BLaER1 treated with 17β-estradiol and CSF1 and Interleukin-3, amounts not matched to agents 10 nM and 100 nM (cell line): ENCODE measurements around the gene CSF2.

Source experiments
- H3K27ac ChIP-seq, 11 experiments: shearing (Covaris generic); formaldehyde crosslinking; 2 replicates each; pipeline ENCODE4 v1.8.1; 2022
- H3K27me3 ChIP-seq, 11 experiments: shearing (Covaris generic); formaldehyde crosslinking; 2 replicates each; pipeline ENCODE4 v1.8.1; 2022
- H3K36me3 ChIP-seq, 11 experiments: shearing (Covaris generic); formaldehyde crosslinking; 2 replicates each; pipeline ENCODE4 v1.8.1; 2022
- H3K4me1 ChIP-seq, 10 experiments: shearing (Covaris generic); formaldehyde crosslinking; 2 replicates each; pipeline ENCODE4 v1.8.1; 2022
- H3K4me2 ChIP-seq, 11 experiments: shearing (Covaris generic); formaldehyde crosslinking; 2 replicates each; pipeline ENCODE4 v1.8.1; 2022
- H3K4me3 ChIP-seq, 10 experiments: shearing (Covaris generic); formaldehyde crosslinking; 2 replicates each; pipeline ENCODE4 v1.8.1; 2022
- H3K9ac ChIP-seq, 11 experiments: shearing (Covaris generic); formaldehyde crosslinking; 2 replicates each; pipeline ENCODE4 v1.8.1; 2022
- H3K9me3 ChIP-seq, 11 experiments: shearing (Covaris generic); formaldehyde crosslinking; replicated peaks in 1 of 11; 2 replicates each; pipeline ENCODE4 v1.8.1; 2022
- H4K20me1 ChIP-seq, 11 experiments: shearing (Covaris generic); formaldehyde crosslinking; 2 replicates each; pipeline ENCODE4 v1.8.1; 2022
- Cebpa-rat ChIP-seq, 11 experiments: shearing (Covaris generic); IDR thresholded peaks; 2 replicates each; pipeline ENCODE4 v1.8.1; 2022

CSF2 gene

DNA sequence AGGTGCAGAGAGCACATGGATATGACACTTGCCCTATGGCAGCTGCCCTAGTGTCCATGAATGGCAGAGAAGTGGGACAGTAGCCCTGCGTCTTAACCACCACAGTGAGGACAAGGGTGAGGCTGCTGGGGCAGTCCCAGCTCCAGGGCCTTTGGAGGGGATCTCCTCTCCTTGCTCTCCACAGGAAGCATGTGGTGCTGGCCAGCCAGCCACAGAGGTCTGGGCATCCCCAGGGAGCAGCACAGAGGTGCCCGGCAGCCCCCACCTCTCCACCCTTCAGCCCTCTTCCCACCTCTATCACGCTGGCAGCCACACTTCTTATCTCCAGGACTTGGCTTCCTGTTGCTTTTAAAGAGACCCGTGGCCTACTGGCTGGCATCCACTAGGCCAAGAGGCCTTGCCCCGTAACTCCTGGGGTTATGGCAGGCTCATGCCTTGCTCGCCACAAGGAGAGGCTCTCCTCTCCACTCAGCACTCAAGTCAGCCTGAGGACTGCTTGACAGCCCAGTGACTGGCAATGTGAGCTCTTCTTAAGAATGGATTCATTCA, 21.9 kb downstream of the CSF2 start:
- Histone ChIP-seq H3K9ac (no peak overlapping the region), H3K27me3 (peaks cover 0 to 97% (median 0%) of the 10 kb centered on the region in 11 experiments; a peak in 6 of 22 replicates), H3K36me3 (no peaks in the 10 kb centered on the region), H3K27ac (0 out of 22 replicates have a peak overlapping the region, but pooled peaks of 1 of the 11 experiments have one; percentile 13), H4K20me1 (peaks cover 0 to 7% (median 0%) of the 10 kb centered on the region in 11 experiments; a peak in 1 of 22 replicates), H3K9me3 (no peaks in the 10 kb centered on the region), H3K4me3 (no peak overlapping the region), H3K4me2 (peak overlapping the region; percentile 26 to 78 (median 61)), H3K4me1 (peaks cover 15 to 37% (median 34%) of the 10 kb centered on the region in 10 experiments)
- TF ChIP-seq Cebpa-rat (IDR thresholded peaks at IDR 0.05): no peak

DNA sequence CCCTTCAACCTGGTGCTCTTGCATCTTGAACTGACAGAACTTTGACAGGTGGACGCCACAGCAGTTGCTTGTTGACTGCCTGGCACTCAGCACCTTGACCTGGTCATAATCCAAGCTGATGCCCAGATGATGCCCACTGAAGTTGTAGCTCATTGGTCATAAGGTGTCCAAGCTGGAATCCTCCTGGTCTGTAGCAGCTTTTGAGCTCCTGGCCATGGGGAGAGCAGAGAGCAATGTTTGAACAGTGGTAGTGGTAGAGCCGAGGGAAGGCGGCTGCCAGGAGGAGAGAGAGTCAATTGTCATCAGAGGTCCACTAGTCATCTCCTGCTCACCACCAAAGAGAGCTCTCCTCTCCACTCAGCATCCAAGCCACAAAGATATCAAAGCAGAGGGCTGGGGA, 23.3 kb downstream of the CSF2 start:
- Histone ChIP-seq H3K36me3 (no peaks in the 10 kb centered on the region), H3K4me3 (no peak overlapping the region), H3K9me3 (no peaks in the 10 kb centered on the region), H3K9ac (no peak overlapping the region), H3K27me3 (peaks cover 0 to 100% (median 0%) of the 10 kb centered on the region in 11 experiments; a peak in 6 of 22 replicates), H3K27ac (no peak overlapping the region), H3K4me2 (no peak overlapping the region), H3K4me1 (peaks cover 26 to 51% (median 48%) of the 10 kb centered on the region in 10 experiments), H4K20me1 (peaks cover 0 to 17% (median 0%) of the 10 kb centered on the region in 11 experiments; a peak in 1 of 22 replicates)
- no peak for TF ChIP-seq Cebpa-rat (IDR thresholded peaks at IDR 0.05)

DNA sequence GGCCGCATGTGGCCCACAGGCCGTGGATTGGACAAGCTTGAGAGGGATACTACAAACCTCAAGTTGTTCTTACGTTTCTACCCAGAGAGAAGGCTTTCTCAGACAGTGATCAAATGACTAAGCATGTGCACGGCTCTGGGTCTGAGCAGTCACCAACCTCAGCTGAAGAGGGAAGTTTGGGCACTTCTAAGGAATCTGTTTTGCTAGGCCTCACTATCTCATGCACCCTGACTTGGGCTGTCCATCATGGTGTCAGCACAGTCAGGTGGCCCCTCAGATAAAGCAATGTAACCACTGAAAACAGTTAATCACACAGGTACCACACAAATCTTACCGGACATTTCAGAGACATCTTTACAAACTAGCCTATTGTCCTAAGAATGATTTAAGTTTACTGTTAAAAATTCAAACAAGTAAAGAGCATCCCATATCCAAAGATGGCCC, 24.6 kb downstream of the CSF2 start:
- no peaks in the 10 kb centered on the region for H3K9me3 ChIP-seq
- H3K36me3 ChIP-seq: no peaks in the 10 kb centered on the region
- peaks cover 0 to 100% (median 0%) of the 10 kb centered on the region in 11 experiments; a peak in 7 of 22 replicates for H3K27me3 ChIP-seq
- no peak overlapping the region for H3K9ac ChIP-seq
- no peak overlapping the region for H3K4me3 ChIP-seq
- H3K27ac ChIP-seq: no peak overlapping the region
- no peak overlapping the region for H3K4me2 ChIP-seq
- no peak for TF ChIP-seq Cebpa-rat (IDR thresholded peaks at IDR 0.05)
- peaks cover 0 to 30% (median 0%) of the 10 kb centered on the region in 11 experiments; a peak in 3 of 22 replicates for H4K20me1 ChIP-seq
- peaks cover 39 to 63% (median 61%) of the 10 kb centered on the region in 10 experiments for H3K4me1 ChIP-seq

GRCh38 chr5:132098621-132099020, 25.0 kb downstream of the CSF2 start:
- peaks cover 0 to 35% (median 0%) of the 10 kb centered on the region in 11 experiments; a peak in 3 of 22 replicates for H4K20me1 ChIP-seq
- H3K27me3 ChIP-seq: peaks cover 0 to 98% (median 0%) of the 10 kb centered on the region in 11 experiments; a peak in 7 of 22 replicates
- TF ChIP-seq Cebpa-rat (IDR thresholded peaks at IDR 0.05): no peak
- peaks cover 43 to 68% (median 65%) of the 10 kb centered on the region in 10 experiments for H3K4me1 ChIP-seq
- H3K9me3 ChIP-seq: no peaks in the 10 kb centered on the region
- no peak overlapping the region for H3K9ac ChIP-seq
- no peak overlapping the region for H3K27ac ChIP-seq
- H3K36me3 ChIP-seq: no peaks in the 10 kb centered on the region
- no peak overlapping the region for H3K4me3 ChIP-seq
- peak overlapping the region in 1 of 11 experiments; percentile 93; a peak in 1 of 22 replicates for H3K4me2 ChIP-seq

- peak overlapping the region in 7 of 11 experiments; percentile 76 to 97 (median 91); a peak in 13 of 22 replicates for H3K4me2 ChIP-seq
- TF ChIP-seq Cebpa-rat (IDR thresholded peaks at IDR 0.05): peak in 1 of 11 experiments; percentile 45; a peak in 1 of 22 replicates
- no peak overlapping the region for H3K9ac ChIP-seq
- H3K9me3 ChIP-seq: no peaks in the 10 kb centered on the region
- peaks cover 48 to 71% (median 69%) of the 10 kb centered on the region in 10 experiments for H3K4me1 ChIP-seq
- no peak overlapping the region for H3K4me3 ChIP-seq
- H3K36me3 ChIP-seq: no peaks in the 10 kb centered on the region
- H4K20me1 ChIP-seq: peaks cover 0 to 39% (median 0%) of the 10 kb centered on the region in 11 experiments; a peak in 3 of 22 replicates
- peaks cover 0 to 95% (median 0%) of the 10 kb centered on the region in 11 experiments; a peak in 7 of 22 replicates for H3K27me3 ChIP-seq
- no peak overlapping the region for H3K27ac ChIP-seq
These were observed 25.6 kb downstream of the CSF2 start for GRCh38 chr5:132099076-132099748.

DNA sequence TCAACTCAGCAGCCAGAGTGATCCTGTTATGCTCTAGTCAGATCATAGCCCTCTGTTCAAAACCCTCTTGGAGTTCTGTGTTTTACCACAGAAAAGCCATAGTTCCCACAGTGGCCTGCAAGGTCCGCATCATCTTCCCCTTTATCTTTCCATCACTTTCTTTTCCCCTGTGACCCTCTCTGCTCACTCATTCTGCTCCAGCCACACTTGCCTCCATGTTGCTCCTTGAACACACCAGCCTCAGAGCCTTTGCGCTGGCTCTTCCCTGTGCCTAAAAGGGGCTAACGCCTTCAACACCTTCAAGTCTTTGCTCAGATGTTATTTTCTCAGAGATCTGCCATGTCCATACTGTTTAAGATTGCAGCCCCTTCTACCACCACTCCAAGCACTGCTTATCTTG, 26.3 kb downstream of the CSF2 start:
- H3K4me2 ChIP-seq: peak overlapping the region in 8 of 11 experiments; percentile 76 to 97 (median 92); a peak in 16 of 22 replicates
- no peaks in the 10 kb centered on the region for H3K36me3 ChIP-seq
- H4K20me1 ChIP-seq: peaks cover 0 to 46% (median 0%) of the 10 kb centered on the region in 11 experiments; a peak in 3 of 22 replicates
- H3K4me1 ChIP-seq: peaks cover 47 to 71% (median 69%) of the 10 kb centered on the region in 10 experiments
- H3K4me3 ChIP-seq: no peak overlapping the region
- no peaks in the 10 kb centered on the region for H3K9me3 ChIP-seq
- H3K27me3 ChIP-seq: peaks cover 0 to 95% (median 0%) of the 10 kb centered on the region in 11 experiments; a peak in 7 of 22 replicates
- peak overlapping the region in 1 of 11 experiments; percentile 13; a peak in 1 of 22 replicates for H3K27ac ChIP-seq
- TF ChIP-seq Cebpa-rat (IDR thresholded peaks at IDR 0.05): no peak
- H3K9ac ChIP-seq: no peak overlapping the region

- peaks cover 38 to 69% (median 64%) of the 10 kb centered on the region in 10 experiments for H3K4me1 ChIP-seq
- H3K4me2 ChIP-seq: peak overlapping the region; percentile 25 to 97 (median 91); a peak in 21 of 22 replicates
- H3K4me3 ChIP-seq: 0 out of 20 replicates have a peak overlapping the region, but pooled peaks of 1 of the 10 experiments have one; percentile 4
- H3K36me3 ChIP-seq: no peaks in the 10 kb centered on the region
- H3K27me3 ChIP-seq: peaks cover 0 to 95% (median 0%) of the 10 kb centered on the region in 11 experiments; a peak in 7 of 22 replicates
- H4K20me1 ChIP-seq: peaks cover 0 to 52% (median 0%) of the 10 kb centered on the region in 11 experiments; a peak in 3 of 22 replicates
- no peak for TF ChIP-seq Cebpa-rat (IDR thresholded peaks at IDR 0.05)
- H3K9ac ChIP-seq: peak overlapping the region in 1 of 11 experiments; percentile 2; a peak in 1 of 22 replicates
- peak overlapping the region in 6 of 11 experiments; percentile 46 to 86 (median 82); a peak in 11 of 22 replicates for H3K27ac ChIP-seq
- H3K9me3 ChIP-seq: no peaks in the 10 kb centered on the region
These were observed 27.2 kb downstream of the CSF2 start for GRCh38 chr5:132100672-132101261.

GRCh38 chr5:132101385-132101880, 27.8 kb downstream of the CSF2 start:
- Histone ChIP-seq H4K20me1 (peaks cover 0 to 52% (median 0%) of the 10 kb centered on the region in 11 experiments; a peak in 3 of 22 replicates), H3K27ac (peak overlapping the region in 6 of 11 experiments; percentile 46 to 86 (median 82); a peak in 11 of 22 replicates), H3K4me2 (peak overlapping the region; percentile 25 to 97 (median 91); a peak in 21 of 22 replicates), H3K9me3 (no peaks in the 10 kb centered on the region), H3K4me1 (peaks cover 38 to 68% (median 62%) of the 10 kb centered on the region in 10 experiments), H3K4me3 (0 out of 20 replicates have a peak overlapping the region, but pooled peaks of 1 of the 10 experiments have one; percentile 4), H3K27me3 (peaks cover 0 to 95% (median 0%) of the 10 kb centered on the region in 11 experiments; a peak in 7 of 22 replicates), H3K36me3 (no peaks in the 10 kb centered on the region), H3K9ac (peak overlapping the region in 1 of 11 experiments; percentile 2; a peak in 1 of 22 replicates)
- no peak for TF ChIP-seq Cebpa-rat (IDR thresholded peaks at IDR 0.05)
